ENCODE measurements around the gene CNTN5.
"Not testable (repeated sequence)": the region's sequence is repeated elsewhere in the genome, so short reads cannot be mapped to it uniquely, and the experiment has no call there.

The CNTN5 gene

DNA sequence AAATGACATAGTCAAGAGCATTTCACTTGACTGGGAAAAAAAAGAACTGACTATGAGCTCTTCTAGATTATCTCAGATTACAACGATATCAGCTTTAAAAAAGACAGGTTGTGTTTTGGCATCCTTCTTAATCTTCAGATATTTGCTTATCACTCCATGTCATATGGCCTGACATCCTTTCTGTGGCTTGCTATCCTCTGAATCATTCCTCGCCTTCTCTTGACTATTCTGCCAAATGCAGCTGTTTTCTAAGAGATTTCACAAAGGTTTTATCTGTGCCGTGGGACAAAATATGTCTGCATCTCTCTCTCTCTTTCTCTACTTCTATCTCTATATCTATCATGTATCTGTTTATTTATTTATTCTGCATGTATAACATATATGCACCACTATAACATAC, 746.1 kb downstream of the CNTN5 start:
- DNase-seq (ENCODE audit: low spot score), result no peak

DNA sequence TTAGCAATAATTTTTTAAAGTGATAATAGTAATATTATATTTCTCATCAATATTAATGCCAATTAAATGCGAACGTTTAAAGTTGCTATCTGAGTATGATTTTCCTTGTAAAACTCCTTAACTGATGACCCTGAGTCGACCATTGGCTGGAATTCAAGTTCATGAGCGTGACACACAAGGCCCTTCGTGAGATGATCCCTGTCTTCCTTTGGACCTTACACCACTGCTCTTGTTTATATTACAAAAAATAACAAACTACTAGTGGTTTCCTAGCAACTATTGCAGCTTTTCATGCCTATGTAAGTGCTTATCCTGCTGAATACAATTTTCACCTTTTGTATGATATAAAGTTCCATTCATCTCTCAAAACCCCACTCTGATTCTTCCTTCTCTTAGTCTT, 752.9 kb downstream of the CNTN5 start:
- DNase-seq (ENCODE audit: low spot score), result no peak

DNA sequence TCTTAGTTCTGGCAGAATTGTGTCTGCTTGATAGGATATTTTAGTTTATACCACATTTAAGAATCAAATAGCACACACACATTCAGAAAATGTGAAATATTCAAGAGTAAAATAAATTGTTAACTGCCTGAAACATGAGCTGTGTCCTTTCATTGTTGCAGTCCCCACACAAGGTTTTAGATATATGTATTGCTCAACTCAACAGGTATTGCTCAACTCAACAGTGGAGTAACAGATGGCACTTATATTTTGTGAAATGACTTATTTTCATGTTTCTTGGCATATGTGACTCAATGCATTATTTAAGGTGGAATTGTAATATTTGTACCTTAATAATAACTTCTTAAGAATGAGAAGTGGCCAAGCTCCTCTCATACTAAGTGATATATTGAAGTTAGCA, 760.3 kb downstream of the CNTN5 start:
- no peak for DNase-seq (ENCODE audit: low spot score)

DNA sequence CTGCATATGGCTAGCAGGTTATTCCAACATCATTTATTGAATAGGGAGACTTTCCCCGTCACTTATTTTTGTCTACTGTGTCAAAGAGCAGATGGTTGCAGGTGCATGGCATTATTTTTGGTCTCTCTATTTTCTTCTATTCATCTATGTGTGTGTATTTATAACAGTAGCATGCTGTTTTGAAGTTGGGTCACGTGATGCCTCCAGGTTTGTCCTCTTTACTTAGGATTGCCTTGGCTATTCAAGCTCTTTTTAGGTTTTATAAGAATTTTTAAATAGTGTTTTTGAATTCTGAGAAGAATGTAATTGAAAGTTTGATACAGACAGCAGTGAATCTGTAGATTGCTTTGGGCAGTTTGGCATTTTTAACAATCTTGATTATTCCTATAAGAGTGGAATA, 770.6 kb downstream of the CNTN5 start:
- DNase-seq (ENCODE audit: low spot score), result no peak

DNA sequence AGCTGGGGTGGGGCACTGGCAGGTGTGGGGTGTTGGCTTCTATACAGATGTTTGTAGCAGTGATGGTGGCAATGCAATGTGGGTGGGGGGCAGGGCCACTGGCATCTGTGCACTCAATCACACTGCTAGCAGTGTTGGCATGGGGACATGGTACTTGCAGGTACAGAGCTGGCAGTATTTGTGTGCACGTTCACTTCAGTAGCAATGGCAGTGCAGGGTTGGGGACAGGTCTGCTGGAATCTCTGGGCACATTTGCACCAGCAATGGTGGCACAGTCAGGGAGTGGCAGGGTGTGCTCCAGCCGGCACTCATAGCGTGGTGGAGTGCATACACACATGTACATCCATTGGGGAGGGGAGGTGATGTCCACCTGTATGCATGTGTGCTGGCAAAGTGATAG, 775.2 kb downstream of the CNTN5 start:
- DNase-seq (ENCODE audit: low spot score), result no peak

DNA sequence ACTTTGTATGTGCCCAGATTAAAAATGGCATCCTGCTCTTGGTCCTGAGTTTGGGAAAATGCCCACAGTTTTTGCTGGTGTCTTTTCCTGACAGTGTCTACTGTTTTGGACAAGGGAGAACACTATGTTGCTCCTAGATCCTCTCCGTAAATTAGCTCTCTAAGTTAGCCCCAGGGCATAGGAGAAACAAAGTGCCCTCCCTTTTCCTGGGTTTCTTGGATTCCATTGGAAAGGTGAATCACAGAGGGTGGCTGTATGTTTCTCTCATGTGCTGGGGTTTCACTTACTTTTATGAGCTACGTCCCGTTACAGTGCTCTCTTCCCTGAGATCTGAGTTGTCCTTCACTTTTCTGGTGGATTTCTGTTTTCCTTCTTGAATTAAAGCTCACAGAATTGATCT, 782.8 kb downstream of the CNTN5 start:
- DNase-seq (ENCODE audit: low spot score), result no peak

DNA sequence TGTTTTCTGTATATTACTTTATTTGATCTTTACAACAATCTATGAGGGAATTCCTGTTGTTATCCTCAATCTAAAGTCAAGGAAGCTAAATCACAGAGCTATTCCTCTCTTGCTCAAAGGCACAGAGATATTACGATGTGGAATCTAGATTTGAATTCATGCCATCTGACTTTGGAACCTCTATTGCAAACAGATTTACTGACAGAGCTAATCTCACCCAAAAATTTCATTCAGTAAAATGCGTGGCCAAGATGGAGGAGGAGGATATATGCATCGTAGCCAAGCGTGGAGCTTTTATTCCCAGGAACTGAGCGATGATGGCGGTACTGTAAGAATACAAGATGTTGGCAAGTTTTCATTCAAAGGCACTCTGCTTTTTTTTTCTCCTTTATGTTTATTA, 791.8 kb downstream of the CNTN5 start:
- DNase-seq (ENCODE audit: low spot score), result no peak

DNA sequence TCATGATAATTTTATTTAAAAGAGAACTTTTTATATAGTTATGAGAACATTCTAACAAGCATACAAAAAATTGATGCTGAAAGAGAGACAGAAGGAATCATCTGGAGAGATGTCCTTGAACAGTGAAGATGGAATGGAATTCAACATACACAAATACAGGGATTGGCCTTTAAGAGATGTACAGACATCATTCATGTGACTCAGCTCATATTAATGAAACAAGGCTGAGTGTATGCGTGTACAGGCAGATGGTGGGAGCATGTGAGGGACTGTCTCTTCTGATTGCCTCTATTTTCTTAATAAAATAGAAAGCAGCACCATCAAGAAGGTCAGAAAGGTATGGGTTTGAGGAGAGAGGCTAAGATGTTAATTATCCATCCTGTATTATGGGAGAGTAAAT, 793.3 kb downstream of the CNTN5 start:
- DNase-seq (ENCODE audit: low spot score), result no peak

DNA sequence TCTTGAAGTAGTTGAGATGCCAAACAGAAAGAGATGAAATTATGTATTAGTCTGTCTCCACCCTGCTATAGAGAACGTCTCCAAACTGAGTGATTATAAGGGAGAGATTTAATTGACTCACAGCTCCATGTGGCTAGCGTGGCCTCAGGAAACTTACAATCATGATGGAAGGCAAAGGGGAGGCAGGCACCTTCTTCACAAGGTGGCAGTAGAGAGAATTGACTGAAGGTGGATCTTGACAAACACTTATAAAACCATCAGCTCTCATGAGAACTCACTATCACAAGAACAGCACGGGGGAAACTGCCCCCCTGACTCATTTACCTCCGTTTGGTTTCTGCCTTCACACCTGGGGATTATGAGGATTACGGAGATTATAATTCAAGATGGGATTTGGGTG, 794.0 kb downstream of the CNTN5 start:
- DNase-seq (ENCODE audit: low spot score), result no peak

DNA sequence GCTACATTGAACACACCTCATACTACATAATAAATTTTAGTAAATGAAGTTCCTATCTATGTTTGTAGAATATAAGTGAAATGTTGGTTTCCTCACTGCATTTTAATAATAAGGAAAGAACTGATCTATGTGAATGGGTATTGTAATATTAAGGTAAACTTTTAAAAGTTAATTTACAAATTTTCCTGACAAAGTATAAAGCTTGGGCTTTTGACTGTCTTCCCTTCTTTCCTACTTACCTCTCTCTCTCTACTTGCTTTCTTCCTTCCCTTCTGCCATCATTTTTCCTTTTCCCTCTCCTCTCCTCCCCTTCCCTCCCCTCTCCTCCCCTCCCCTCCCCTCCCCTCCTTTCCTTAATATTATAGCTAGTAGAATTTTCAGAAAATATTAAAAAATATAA, 798.2 kb downstream of the CNTN5 start:
- no peak for DNase-seq (ENCODE audit: low spot score)

DNA sequence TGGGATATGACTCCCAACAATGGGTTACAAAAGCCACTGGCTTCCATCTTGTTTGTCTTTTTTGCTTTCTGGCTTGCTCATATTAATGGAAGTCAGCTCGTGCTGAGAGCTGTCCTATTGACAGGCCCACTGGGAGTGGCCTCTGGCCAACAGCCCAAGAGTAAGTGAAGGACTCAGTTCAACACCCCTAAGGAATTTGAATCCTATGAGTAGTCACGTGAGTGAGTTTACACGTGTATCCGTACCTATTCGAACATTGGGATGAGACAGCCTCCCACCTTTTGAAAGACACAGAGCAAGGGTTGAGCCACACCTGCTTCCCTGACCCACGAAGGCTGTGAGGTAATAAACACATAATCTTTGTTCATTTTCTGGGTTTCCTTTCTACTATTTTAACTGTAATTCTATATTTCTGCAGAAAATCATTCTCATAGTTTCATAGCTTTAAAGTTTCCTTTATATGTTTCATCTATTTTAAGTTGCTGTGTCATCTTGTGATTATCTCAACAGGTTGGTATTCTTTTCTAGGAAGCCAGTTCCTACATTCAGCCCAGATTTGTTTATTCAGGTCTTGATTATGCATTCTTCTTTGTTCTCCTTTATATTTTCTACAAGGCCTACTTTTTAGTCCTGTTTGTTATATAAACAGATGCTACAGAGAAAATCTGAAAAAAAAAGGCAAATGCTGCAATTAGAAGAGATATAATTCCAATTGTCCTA, 802.3 kb downstream of the CNTN5 start:
- DNase-seq (ENCODE audit: low spot score), result no peak

DNA sequence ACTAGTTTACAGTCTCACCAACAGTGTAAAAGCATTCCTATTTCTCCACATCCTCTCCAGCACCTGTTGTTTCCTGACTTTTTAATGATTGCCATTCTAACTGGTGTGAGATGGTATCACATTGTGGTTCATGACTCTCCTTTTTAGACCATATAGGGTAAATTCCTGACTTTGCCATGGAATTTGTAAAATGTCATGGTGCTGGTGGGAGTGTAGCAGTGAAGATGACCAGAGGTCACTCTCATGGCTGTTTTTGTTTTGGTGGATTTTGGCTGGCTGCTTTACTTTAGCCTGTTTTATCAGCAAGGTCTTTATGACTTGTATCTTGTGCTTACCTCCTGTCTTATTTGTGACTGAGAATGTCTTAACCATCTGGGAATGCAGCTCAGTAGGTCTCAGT, 816.0 kb downstream of the CNTN5 start:
- DNase-seq (ENCODE audit: low spot score), result not testable (repeated sequence)

DNA sequence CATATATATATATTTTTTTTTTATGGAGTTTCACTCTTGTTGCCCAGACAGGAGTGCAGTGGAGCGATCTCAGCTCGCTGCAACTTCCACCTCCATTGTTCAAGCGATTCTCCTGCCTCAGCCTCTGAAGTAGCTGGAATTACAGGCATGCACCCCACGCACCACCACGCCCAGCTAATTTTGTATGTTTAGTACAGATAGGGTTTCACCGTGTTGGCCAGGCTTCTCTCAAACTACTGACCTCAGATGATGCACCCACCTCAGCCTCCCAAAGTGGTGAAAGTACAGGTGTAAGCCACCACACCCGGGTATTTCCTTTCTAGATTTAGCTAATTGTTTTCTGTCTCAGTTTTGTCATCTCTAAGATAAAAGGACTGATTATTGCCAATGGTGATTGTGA, 821.1 kb downstream of the CNTN5 start:
- no peak for DNase-seq (ENCODE audit: low spot score)

DNA sequence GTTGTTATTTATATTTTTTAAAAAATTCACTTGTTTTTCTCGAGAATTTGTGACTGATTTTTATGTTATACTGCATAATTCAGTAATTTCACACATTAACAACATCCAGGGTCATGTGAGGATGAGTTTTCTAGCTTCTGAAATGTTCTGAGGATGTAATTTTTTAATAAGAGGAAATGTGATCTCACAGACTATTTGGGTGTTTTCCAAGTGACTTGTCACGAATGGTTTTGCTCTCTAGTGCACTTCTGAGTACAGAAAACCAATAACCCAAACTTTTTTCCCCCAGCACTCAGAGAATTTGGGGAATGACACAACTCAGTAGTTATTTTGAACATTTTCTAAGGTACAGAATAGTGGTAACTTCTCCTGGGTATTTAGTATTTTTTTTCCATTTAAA, 845.2 kb downstream of the CNTN5 start:
- no peak for DNase-seq (ENCODE audit: low spot score)

DNA sequence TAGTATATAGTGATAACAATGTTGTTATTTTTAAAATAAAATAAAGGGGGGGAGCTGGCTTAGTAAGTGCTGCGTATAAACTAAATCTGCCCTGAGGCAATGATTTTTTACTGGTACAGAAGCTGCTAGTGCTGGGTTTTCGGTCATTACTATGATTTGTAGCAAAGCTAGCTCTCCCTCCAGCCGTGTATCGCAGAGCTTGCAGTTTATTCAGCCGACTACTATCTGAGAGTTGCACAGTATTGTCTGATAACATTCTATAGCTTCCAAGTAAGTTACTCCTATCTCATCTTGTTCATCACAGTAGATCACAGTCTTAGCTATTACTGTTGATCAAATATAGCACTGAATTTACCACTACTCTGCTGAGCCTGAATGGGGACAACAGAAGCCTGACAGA, 860.9 kb downstream of the CNTN5 start:
- DNase-seq (ENCODE audit: low spot score), result no peak

DNA sequence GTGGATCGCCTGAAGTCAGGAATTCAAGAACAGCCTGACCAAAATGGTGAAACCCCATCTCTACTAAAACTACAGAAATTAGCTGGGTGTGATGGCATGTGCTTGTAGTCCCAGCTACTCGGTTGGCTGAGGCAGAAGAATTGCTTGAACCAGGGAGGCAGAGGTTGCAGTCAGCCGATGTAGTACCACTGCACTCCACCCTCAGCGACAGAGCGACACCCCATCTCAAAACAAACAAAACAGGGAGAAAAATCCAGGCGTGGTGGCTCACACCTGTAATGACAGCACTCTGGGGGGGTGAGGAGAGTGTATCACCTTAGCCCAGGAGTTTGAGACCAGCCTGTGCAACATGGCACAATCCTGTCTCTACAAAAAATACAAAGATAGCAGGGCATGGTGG, 864.0 kb downstream of the CNTN5 start:
- DNase-seq (ENCODE audit: low spot score), result no peak

DNA sequence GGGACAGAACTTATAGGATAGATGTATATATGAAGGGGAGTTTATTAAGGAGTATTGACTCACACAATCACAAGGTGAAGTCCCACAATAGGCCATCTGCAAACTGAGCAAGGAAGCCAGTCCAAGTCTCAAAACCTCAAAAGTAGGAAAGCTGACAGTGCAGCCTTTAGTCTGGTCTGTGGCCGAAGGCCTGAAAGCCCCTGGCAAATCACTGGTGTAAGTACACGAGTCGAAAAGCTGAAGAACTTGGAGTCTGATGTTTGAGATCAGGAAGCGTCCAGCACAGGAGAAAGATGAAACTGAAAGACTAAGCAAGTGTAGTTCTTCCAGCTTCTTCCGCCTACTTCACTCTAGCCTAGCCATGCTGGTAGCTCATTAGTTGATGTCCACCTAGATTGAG, 866.7 kb downstream of the CNTN5 start:
- DNase-seq (ENCODE audit: low spot score), result no peak

DNA sequence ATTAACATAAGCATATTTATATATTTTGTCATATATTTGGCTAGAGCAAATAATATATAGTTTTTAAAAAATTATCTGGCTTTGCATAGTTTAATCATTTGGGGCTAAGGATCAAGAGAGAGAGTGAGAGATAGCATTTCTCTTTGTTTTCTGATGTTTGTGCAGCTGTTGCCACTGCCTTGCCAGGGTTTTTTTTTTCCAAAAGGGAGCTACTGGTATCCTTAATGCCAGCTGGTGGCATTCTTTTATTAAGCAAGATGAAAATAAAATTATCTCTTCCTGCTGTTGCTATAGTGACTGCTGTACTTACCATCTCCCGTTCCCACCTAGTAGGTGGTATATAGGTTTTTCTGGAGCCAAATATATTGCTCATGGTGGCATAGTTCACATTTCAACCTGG, 873.1 kb downstream of the CNTN5 start:
- DNase-seq (ENCODE audit: low spot score), result no peak

DNA sequence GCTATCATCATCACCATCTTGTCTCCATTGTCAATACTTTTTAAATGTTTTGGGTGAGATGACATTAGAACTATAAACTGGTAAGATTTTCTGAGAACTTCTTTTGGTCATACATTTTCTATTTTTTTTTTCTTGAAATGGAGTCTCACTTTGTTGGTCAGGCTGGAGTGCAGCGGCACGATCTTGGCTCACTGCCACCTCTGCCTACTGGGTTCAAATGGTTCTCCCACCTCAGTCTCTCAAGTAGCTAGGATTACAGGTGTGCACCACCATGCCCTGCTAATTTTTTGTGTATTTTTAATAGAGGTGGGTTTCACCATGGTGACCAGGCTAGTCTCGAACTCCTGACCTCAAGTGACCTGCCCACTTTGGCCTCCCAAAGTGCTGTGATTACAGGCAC, 880.4 kb downstream of the CNTN5 start:
- no peak for DNase-seq (ENCODE audit: low spot score)

DNA sequence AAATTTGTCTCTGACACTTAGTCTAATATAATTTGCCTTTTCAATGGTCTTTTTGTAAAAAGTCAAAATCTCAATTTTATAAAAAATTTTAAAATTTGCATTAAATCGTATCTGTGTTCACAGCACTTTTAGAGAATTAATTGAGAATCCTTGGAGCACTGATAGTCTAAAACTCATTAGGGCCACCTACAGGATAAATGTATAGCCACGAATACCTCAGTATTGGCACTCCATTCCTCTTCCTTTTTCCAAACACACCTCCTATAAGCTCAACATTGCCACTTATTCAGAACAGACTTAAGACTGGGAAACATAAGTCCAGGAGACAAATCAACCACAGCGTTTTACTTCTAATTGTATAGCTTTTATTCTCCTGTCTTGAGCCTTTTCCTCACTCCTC, 890.4 kb downstream of the CNTN5 start:
- DNase-seq (ENCODE audit: low spot score), result no peak

DNA sequence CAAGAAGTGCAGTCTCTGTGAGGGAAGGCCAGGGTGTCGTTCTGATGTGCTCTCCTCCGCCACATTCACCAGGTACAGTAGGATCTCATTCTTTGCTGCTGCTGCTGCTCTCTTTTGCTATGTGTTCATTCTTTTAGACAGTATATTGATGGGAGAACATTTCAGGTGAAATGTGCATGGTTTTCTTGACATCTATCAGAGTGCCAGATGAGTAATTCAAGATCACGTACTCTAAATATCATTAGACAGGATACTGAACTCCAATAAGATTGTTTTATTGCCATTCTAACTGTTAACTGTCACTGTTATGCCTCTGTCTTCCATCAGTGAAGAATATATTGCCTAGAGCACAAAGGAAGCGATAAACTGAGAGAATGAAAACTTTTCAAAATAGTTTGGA, 895.3 kb downstream of the CNTN5 start:
- no peak for DNase-seq (ENCODE audit: low spot score)

DNA sequence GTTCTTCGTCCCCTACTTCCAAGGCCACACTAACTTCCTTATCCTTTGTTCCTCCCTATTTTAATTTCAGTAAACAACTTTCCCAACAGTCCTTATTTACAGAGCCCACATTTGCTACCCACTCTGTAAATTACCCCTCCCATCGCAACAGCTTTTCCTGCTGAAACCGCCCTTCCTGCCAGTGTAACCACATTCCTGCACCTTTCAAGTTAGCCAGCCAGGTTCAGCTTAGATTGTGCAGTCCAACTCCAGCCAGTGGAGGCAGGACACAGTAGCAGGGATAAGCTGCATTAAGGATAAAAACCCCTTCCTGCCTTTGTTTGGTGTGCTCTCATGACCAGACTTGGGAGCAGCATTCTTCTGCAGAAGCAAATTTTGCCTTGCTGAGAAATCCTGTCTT, 898.0 kb downstream of the CNTN5 start:
- no peak for DNase-seq (ENCODE audit: low spot score)

DNA sequence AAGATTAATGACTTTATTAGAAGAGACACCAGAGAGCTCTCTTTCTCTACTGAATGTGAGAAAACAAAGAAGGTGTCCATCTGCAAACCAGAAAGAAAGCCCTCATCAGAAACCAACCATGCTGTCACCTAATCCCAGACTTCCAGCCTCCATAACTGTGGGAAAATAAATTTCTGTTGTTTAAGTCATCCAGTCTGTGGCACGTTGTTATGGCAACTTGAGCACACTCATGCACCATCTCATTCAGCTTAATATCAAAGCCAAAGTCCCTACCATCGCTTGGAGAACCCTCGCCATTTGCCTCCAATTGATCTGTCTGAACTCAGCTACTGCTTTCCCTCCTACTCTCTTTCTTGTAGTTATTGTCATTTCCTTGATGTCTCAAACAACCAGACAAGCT, 900.2 kb downstream of the CNTN5 start:
- no peak for DNase-seq (ENCODE audit: low spot score)

DNA sequence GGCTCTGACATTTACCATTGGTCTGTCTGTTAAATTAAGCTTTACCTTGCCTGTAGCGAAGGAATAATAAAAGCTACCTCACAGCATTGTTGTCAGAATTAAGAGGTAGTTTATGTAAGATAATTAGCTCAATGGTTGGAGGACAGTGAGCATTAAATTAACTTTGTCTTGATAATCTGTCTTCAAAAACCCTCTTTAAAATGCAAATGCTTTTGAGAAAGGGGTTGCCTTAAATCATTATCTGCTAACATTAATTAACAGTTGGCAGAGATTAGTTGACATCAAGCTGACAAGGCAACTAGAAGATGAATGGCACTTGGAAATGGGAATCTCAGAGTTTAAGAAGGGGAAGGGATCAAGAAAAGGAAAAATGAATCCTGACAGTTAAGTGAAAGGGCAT, 905.2 kb downstream of the CNTN5 start:
- no peak for DNase-seq (ENCODE audit: low spot score)

DNA sequence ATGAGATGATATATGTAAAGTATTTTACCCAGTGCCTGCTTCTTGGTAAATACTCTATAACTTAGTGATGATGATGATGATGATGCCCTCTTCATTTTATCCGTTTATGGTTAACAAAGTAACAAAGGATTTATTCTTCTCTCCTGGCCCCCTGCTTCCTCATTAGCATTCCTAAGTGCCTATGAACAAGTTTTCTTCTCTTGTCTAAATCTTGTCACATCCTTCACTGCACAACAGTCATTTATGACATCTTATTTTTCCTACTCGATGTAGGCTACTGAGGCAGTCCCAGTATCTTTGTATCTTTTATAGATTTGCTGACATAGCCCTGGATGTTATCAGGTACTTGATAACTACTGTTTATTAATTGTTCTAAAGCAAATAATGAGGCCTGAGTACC, 911.9 kb downstream of the CNTN5 start:
- no peak for DNase-seq (ENCODE audit: low spot score)
